ENCODE results near the gene NAAA.
"Not testable (repeated sequence)": the region's sequence is repeated elsewhere in the genome, so short reads cannot be mapped to it uniquely, and the experiment has no call there.

NAAA gene

DNA sequence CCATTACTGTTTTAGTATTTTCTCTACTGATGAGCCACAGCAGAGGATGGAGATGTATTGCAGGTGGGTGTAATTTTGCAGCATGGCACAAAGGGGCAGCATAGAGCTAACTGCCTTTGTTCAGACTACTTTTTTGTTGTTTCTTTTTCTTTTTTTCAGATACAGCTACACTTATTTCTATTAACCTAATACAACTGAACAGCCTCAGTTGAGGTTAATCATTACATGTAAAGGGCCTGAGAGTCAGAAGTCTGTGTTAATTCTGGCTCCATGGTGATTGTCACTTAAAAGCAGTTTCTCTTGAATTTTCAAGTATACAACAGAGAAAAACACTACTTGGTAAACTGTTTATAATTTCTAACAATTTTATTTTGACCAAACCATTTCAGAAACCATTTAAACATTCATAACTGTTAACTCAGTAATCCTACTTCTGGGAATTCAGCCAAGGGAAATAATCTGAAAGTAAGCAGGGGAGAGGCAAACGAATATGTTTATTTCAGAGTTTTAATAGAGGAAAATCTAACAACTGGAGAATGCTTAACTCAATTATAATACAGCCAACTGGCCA, 24.6 kb downstream of the NAAA start:
- peak; percentile 39 for DNase-seq

DNA sequence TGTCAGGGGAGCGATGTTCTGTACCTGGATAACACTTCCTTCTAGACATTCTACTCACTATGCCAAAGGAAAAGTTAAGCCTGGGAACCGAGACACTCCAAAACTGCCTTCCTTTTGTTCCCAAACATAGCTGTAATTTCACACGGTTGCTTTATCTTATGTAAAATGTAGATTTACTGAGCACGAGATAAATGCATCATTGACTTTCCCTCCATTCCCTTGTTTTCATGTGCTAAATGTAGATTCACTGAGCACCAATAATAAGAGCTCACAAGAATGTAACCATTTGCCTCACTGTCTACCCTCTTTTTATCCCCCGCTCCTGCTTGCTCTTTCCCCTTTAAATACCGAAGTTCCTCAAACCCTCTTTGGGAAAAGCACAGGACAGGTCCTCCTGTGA, 27.8 kb downstream of the NAAA start:
- DNase-seq, result no peak

DNA sequence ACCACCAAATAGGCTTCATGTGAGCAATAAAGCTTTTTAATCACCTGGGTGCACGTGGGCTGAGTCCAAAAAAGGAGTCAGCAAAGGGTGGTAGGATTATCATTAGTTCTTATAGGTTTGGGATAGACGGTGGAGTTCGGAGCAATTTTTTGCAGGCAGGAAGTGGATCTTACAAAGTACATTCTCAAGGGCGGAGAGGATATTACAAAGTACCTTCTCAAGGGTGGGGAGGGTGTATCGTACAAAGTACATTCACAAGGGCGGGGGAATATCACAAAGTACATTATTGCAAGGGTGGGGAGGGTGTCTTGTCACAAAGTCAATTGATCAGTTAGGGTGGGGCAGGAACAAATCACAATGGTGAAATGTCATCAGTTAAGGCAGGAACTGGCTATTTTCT, 30.0 kb downstream of the NAAA start:
- DNase-seq, result not testable (repeated sequence)

DNA sequence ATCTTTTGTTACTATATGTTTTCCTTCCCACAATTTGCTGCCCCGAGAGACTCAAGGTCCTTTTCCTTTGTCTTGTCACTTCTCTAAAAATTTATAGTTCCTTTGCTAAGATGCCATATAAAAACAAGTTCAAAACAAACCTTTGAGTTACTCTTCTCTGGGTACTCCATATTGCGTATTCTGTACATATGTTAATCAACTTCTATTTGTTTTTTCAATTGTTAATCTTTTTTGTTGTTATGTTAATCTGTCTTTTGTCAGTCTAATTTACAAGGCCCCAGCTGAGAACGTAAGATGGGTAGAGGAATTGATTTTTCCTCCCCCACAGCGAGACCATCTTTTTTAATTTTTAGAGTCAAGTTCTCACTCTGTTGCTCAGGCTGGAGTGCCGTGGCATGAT, 31.4 kb downstream of the NAAA start:
- no peak for DNase-seq

DNA sequence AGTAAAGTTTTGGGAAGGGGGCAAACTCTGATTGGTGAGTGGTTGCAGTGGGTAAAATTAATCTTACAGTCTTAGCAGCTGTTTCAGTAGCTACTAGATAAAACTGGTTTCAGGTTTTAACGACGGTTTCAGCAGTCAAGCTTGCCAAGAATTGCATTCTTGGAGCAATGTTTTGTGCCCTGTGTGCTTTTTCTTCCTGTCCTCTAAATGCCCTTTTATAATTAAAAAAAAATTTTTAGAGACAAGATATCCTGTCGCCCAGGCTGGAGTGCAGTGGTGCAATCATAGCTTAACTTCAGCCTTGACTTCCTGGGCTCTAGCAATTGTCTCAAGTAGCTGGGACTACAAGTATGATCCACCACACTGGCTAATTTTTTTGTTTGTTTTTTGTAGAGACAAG, 32.3 kb downstream of the NAAA start:
- DNase-seq, result no peak

DNA sequence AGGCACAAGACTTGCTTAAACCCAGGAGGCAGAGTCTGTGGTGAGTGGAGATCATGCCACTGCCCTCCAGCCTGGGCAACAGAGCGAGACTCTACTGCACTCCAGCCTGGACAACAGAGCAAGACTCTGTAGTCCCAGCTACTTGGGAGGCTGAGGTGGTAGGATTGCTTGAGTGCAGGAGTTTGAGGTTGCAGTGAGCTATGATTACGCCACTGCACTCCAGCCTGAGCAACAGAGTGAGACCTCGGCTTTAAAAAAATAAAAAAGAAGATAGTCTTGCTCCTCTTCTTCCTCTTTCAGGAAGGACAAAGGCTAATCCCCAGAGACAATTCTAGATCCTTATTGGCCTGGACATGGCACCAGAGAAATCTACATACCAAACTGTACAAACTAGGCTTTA, 32.8 kb downstream of the NAAA start:
- no peak for DNase-seq

DNA sequence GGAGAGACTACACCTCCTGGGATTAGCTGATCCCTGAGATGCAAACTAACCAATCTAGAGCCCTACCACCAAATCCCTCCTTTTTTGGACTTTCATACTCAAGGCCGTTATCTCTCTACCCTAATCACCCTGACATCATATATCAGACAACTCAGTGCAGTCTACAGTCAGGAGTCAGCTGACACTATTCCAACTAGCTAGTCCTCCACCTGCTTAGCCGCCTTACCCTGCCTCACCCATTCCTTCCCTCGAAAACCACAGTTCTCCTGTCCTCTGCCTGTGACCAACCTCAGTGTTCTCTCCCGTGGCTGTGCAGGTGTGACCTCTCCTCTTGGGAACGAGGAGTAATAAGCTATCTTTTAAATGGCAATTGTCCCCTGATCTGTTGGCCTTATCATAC, 36.7 kb downstream of the NAAA start:
- DNase-seq, result no peak

DNA sequence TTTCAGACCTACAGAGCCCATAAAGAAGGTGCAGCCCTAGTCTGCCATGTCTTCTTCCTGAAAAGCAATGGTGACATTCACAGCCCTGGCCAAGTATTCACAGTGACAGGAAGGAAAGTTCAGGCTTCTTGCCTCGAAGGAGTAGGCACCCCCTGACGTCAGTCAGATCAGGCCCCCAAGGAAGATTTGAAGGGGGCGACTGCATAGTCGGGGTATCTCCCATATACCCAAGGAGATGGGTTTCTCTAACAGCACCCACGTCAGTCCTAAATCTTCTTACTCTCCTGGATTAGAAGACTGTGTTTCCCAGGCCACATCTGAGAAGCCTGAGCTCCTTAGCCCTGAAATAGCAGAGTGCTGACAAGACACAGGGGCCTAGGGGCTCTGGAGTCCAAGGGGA, 38.5 kb downstream of the NAAA start, which contains the start of gene PPEF2:
Gene PPEF2, minus strand, starts transcription at position 101 of the 400 bp plus-strand sequence. CDS start 6,127 bp downstream, outside the sequence.
- no peak for DNase-seq

DNA sequence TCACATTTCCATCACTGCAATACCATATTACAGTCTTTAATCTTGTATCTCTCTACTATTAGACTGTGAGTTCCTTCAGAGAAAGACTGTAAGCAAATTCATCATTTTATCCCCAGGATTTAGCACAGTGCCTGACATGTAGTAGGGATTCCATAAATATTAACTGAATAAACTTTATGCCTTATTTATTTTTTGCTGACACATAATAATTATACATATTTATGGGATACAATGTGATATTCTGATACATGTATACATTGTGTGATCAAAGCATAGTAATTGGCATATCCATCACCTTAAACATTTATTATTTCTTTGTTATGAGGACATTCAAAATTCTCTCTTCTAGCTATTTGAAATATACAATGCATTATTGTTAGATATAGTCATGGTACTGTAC, 42.3 kb downstream of the NAAA start:
- DNase-seq, result no peak

DNA sequence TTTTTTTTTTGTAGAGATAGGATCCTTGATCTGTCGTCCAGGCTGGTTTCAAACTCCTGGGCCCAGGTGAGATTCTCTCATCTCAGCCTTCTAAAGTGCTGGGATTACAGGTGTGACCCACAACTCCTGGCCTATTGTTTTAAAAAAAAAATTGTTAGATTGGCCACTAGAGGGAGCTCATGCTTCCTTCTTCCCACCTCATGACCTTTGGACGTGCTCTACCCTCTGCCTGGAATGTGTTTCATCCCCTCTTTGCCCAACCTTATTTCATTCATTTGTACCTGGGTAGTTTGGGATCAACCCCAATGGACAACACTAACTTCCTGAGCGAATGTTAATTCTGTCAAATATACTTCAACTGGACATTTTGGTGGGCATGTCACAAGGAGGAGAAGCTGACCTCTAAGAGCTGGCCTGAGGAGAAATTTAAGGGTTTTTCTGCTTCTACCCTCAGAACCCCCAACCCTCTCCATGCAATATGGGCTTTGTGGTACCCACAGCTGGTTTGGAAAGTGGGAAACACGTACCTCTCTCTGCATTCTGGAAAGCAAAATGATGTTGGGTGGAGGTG, 45.0 kb downstream of the NAAA start:
- DNase-seq, result peak; percentile 0

DNA sequence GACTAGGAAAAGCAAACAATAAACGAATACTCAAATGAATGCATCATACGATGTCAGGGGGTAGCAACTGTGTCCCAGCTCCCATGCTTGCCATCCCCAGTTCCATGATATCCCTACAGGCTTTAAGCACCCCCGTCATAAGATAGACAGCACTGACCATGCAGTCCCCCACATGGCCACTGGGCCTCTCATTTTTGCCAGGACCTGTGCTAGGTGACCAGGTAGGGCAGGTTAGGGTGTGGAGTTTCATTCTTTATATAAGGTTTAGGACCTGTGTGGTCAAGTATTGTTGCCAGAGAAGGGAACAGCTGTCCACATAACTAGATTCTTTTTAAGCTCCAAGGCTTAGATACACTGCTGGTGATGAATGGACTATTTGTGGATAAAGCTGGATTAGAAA, 48.3 kb downstream of the NAAA start:
- no peak for DNase-seq

DNA sequence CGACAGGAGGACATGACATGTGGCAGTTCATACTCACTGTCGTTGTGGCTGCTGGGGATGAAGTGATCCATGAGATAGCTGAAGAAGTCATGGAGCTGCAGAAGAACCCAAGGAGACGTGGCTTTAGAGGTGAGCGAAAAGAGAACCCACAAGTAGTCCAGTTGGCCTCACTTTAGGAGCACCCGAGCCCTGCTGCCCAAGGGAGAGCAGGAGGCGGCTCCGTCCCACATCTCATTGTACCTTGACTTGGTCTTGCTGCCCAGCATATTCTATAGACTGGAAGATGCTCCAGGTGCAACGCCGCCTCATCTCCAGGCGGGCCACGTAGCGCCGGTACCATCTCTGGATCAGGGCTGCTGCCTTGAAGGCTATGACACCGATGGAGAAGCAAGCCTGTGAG, 49.2 kb downstream of the NAAA start:
- DNase-seq, result no peak

DNA sequence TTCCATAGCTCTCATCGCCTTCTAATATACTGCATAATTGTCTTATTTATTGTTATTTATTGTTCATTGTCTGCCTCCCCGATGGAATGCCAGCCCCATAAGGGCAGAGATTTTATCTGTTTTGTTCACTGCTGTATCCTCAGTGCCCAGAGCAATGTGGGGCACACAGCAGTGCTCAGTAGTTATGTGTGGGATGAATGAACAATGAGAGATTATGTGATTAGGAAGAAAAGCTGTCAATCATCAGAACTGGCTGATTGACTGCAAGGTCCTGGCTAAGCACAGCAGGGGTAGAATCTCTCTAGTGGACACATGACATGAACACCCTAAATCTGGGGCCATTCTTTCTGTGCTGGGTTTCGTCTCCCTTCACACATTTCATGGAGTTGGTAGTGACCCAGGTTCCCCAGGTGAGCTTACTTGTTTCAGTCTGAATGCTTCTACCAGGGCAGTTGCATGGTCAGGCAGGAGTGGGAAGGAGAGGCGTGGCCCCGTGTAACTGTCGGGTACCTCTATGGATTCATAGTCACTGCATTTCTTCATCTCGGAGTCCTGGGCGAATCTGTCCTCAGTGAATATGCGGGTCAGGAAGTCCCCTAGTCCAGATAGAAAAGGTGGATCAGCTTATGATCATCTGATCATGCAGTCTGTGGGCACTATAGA, 51.1 kb downstream of the NAAA start:
- no peak for DNase-seq

DNA sequence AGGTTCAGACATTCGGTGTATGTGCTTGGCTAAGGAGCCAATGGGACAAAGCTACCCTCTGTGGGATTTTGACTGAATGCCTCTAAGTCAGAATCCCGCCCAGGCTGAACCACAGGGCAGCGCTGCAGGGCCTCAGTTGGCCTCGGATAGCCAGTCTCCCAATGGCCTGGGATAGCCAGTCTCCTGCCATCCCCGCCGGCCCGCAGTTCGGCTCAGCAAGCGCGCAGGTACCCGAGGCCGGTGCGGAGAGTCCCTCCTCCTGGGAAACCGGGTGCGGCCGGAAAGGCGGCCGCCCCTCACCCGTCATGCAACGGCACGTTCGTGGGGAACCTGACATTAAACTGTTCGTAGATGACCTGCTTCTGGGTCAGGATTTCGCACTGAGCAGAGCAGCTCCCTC, 54.7 kb downstream of the NAAA start:
- no peak for DNase-seq

DNA sequence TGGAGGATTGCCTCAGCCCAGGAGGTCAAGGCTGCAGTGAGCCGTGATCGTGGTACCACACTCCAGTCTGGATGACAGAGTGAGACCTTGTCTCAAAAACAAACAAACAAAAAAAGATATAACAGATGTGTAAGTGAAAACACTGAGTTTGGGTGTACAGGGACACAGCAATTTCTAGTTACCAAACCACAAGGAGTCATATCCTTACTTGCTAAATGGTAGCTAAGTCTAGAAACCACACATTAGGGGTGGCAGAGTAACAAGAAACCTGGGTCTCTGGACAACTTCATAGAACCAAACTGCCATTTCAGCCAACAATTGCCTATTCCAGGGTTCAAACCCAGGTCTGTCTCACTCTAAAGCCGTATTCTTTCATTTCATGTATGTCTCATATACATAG, 59.3 kb downstream of the NAAA start:
- no peak for DNase-seq

DNA sequence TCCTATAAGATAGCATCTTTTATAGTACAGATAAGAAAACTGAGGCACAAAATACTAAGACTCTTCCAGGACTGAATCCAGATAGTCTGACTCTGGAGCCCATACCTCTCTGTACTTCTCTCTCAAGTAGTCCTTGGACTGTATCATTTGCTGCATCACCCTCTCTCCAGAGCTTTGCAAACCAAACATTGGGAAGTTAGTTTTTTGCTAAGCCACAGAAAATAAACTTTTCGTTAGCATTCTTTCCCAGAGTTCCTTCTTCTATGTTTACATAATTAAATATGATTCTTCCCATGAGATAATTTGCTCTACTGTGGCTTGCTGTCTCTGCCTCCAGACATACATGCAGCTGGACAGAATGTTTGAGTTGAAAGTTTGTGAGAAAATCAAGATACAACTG, 60.5 kb downstream of the NAAA start:
- DNase-seq, result no peak

DNA sequence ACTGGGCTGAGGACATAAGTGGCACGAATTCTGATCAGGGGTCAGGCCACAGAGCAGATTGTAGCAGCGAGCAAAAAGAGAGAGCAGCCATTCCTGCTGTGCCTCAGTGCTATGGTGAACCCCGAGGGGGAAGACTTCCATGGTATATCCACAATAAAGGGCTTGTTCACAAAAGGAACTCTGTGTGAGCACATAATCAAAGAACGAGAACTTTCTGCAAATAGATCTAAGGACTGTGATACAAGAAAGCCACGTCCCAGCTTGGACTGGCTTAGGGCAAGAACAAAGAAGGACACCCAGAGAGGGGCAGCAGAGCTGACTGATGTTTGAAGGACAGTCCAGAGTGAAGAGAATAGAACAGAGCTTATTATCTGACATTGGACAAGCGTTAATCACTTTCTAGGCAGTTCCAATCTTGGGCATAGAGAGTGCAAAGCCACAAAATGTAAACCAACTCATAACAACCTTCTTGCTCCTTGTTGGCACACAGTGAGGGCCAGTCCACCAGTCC, 62.5 kb downstream of the NAAA start:
- DNase-seq, result no peak

DNA sequence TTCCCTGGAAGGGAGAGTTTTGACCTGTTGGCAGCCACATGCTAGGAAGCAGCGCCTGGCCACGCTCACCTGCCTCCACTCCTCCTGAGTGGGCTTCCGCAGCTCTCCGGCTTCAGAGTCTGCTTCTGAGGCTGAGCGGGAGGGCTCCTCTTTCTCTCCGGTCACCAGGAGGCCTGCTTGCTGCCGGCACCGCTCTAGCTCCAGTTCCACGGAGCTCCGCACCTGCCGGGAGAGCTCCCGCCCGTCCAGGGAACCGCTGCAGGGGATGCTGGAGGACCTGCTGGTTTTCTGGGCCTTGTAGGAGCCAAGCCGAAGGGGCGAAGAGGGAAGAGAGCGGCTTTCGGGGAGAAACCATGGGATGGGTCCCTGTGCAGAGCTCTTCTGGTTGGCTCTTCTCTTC, 64.6 kb downstream of the NAAA start:
- no peak for DNase-seq

DNA sequence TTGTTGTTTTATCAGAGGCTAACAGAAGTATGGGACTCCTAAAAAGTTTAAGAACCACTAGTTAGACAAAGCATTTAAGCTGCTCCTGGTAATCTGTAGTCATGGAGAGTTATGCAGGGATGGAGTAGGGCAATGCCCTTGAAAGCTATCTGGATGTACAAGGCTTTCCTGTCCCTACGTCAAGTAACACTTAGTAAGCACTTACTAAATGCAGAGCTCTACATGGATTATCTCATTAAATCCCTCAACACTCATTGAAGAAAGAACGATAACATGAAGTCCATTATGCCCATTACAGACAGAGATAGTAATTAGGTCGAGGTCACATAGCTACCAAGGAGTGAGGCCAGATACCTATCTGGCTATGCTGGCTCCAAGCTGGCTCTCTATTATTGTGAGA, 71.7 kb downstream of the NAAA start:
- no peak for DNase-seq

DNA sequence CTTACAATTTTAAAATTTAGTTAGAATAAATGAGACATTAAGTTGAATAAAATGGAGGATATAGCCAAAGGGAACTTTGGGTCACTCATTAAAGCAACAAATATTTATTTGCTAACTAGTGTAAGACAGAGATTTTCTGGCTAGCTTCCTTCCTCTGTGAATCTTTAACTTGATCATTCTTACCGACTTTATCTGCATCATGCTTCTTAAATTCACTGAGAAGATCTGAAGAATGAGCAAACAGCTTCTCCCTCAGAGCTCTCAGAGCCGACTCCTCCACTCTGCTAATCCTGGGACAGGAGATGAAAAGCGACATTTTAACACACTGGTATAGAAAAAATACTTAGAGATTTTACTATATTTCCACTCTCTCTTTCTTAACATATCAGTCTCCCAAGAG, 73.7 kb downstream of the NAAA start:
- DNase-seq, result no peak

Data from NCI-H2171 treated with DMSO at 0.1 percent for 48 hours (cell line).